ENCODE measurements around the gene PIEZO2.

The PIEZO2 gene

GRCh38 chr18:11034884-11035283 lies 114.5 kb downstream of the PIEZO2 start:
- no peak overlapping the region for H3K4me3 ChIP-seq (ENCODE audit: control insufficient read depth, low read depth, low read length)
- no peak for DNase-seq (ENCODE audit: low read depth)
- TF ChIP-seq CTCF (IDR thresholded peaks at IDR 0.05; ENCODE audit: control insufficient read depth, insufficient read depth, low read depth, low read length, missing control alignments): no peak

GRCh38 chr18:11033503-11033902 lies 115.9 kb downstream of the PIEZO2 start:
- no peak for TF ChIP-seq CTCF (IDR thresholded peaks at IDR 0.05; ENCODE audit: control insufficient read depth, insufficient read depth, low read depth, low read length, missing control alignments)
- H3K4me3 ChIP-seq (ENCODE audit: control insufficient read depth, low read depth, low read length): no peak overlapping the region
- no peak for DNase-seq (ENCODE audit: low read depth)

GRCh38 chr18:11031966-11032365 lies 117.4 kb downstream of the PIEZO2 start:
- no peak for DNase-seq (ENCODE audit: low read depth)
- TF ChIP-seq CTCF (IDR thresholded peaks at IDR 0.05; ENCODE audit: control insufficient read depth, insufficient read depth, low read depth, low read length, missing control alignments): no peak

GRCh38 chr18:11029021-11029420 lies 120.3 kb downstream of the PIEZO2 start:
- no peak for TF ChIP-seq CTCF (IDR thresholded peaks at IDR 0.05; ENCODE audit: control insufficient read depth, insufficient read depth, low read depth, low read length, missing control alignments)
- no peak for DNase-seq (ENCODE audit: low read depth)
- no peak overlapping the region for H3K4me3 ChIP-seq (ENCODE audit: control insufficient read depth, low read depth, low read length)

More at GRCh38 chr18:11031966-11032365, 117.4 kb downstream of the PIEZO2 start:
- H3K4me3 ChIP-seq (ENCODE audit: control insufficient read depth, low read depth, low read length): no peak overlapping the region

GRCh38 chr18:11027862-11028261 lies 121.5 kb downstream of the PIEZO2 start:
- TF ChIP-seq CTCF (IDR thresholded peaks at IDR 0.05; ENCODE audit: control insufficient read depth, insufficient read depth, low read depth, low read length, missing control alignments): no peak
- no peak for DNase-seq (ENCODE audit: low read depth)

GRCh38 chr18:11025671-11026070 lies 123.7 kb downstream of the PIEZO2 start:
- TF ChIP-seq CTCF (IDR thresholded peaks at IDR 0.05; ENCODE audit: control insufficient read depth, insufficient read depth, low read depth, low read length, missing control alignments): no peak
- DNase-seq (ENCODE audit: low read depth): no peak
- no peak overlapping the region for H3K4me3 ChIP-seq (ENCODE audit: control insufficient read depth, low read depth, low read length)

More at GRCh38 chr18:11027862-11028261, 121.5 kb downstream of the PIEZO2 start:
- H3K4me3 ChIP-seq (ENCODE audit: control insufficient read depth, low read depth, low read length): no peak overlapping the region
